ENCODE data around the gene MAP3K14. TPM values are rescaled to one million over a fixed set of nuclear protein-coding genes. Genes with fewer than 3 reads are reported as not detected.

Gene MAP3K14
- total RNA-seq, 2 donors from 2014 or later = 12.5 to 16.1 TPM

DNA sequence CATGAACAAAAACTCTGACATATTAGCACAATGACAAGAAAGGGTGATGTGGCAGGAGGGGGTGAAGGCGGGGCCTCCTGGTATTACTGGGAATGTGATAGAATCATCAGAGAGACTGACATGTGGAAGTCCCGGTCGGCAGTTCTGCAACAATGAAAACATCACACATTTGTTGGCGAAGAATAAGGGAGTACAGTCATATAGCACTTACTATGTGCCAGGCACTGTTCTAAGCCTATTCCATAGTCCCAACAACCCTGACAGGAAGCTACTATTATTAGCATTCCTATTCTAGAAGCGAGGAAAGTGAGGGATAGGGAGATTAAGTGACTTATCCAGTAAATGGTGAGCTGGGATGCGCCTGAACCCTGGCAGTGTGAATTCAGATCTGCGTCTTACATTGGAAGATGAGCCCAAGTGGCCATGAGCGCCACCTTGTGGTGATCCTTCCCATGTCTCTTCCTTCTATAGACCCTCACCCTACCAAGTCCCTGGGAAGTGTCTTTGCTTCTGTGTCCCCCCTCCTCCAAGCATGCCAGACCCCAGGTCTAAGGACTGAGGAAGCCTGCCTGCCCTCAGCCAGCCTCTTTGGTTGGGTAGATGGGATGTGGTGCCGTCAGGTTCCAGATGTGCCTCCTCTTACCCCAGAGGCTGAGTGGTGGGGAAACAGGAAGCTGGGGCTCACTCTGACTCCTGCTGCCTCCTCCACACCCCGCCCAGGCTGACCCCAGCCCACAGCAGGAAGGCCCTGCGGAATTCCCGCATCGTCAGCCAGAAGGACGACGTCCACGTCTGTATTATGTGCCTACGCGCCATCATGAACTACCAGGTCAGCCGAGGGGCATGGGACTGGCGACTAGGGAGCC is 81.2 kb downstream of the MAP3K14 start:
- no peaks in the 10 kb centered on the region for H3K9me3 ChIP-seq
- WGBS = 57% methylated on average over 12 of the region's 20 CpGs
- intact Hi-C loops (cut with DNase I) = no loop called here
- H3K4me1 ChIP-seq (replicated peaks) = peaks cover 2% of the 10 kb centered on the region
- H3K36me3 ChIP-seq = no peaks in the 10 kb centered on the region
- H3K27me3 ChIP-seq (replicated peaks; ENCODE audit: insufficient read depth) = no peaks in the 10 kb centered on the region
- peak; percentile 55 for DNase-seq (ENCODE audit: low spot score)
- H3K27ac ChIP-seq = no peak overlapping the region
- no peak for TF ChIP-seq POLR2A (IDR thresholded peaks at IDR 0.05)
- TF ChIP-seq, protein P1, sequence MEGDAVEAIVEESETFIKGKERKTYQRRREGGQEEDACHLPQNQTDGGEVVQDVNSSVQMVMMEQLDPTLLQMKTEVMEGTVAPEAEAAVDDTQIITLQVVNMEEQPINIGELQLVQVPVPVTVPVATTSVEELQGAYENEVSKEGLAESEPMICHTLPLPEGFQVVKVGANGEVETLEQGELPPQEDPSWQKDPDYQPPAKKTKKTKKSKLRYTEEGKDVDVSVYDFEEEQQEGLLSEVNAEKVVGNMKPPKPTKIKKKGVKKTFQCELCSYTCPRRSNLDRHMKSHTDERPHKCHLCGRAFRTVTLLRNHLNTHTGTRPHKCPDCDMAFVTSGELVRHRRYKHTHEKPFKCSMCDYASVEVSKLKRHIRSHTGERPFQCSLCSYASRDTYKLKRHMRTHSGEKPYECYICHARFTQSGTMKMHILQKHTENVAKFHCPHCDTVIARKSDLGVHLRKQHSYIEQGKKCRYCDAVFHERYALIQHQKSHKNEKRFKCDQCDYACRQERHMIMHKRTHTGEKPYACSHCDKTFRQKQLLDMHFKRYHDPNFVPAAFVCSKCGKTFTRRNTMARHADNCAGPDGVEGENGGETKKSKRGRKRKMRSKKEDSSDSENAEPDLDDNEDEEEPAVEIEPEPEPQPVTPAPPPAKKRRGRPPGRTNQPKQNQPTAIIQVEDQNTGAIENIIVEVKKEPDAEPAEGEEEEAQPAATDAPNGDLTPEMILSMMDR (IDR thresholded peaks at IDR 0.05) = peak in 3 of 4 experiments; percentile 69 to 81 (median 74)
- H3K4me3 ChIP-seq = no peak overlapping the region

DNA sequence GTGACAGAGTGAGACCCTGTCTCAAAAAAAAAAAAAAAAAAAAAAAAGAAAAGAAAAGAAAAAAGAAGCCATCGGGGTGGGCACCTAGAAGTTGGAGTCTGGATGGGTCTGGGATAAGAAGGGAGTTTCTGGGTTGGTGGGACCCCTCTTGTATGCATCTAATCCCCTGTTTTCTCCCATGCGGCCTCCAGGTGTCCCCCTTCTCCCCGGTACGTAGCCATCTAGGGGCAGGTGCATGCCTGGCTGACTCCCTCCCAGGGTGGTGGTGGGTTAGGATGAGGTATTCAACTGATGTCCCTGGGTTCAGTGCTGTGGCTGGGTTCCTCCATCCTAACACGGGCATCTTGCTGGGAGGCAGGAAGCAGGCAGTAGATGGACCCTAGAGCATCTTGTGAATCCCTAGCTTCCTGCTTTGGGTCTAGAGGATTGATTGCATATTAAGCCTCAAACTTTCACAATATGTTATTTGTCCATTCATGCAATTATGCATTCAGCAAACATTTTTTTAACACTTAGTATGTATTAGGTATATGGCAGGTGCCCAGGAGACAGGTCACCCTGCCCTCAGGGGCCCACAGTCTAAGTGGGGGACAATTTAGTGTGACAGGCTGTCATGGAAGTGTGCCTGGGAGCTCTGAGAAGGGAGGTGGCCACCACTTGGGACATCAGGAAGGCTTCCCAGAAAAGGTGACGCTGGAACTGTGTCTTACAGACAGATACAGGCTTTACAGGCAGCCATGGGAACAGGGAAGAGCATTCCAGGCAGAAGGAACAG is 82.0 kb downstream of the MAP3K14 start:
- WGBS = 28% methylated on average over 6 of the region's 6 CpGs
- intact Hi-C loops (cut with DNase I) = no loop called here

DNA sequence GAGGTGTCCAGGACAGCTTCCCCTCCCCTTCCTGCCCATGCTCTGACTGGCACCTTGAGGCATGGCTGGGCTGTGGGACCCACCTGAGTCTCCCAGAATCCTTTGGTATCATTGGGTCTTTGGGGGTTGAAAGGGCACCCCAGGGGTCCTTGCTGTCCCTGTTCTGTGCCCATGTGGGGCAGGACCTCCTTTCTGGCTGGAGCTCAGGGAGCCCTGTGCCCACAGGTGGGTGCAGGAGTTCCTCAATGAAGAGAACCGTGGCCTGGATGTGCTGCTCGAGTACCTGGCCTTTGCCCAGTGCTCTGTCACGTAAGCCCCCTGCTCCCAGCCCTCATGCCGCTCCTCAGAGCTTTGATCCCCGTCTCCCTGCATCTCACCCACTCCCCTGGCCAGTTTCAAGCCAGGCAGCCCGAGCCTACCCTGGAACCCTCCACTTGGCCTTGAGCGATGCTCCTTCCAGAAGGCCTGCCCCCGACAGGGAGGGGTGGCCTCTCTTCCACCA is 83.3 kb downstream of the MAP3K14 start:
- H3K4me3 ChIP-seq = no peak overlapping the region
- 77% methylated on average over 8 of the region's 8 CpGs for WGBS
- no peaks in the 10 kb centered on the region for H3K4me1 ChIP-seq (replicated peaks)
- H3K36me3 ChIP-seq = no peaks in the 10 kb centered on the region
- TF ChIP-seq POLR2AphosphoS5 (IDR thresholded peaks at IDR 0.05) (no peak), POLR2A (IDR thresholded peaks at IDR 0.05) (no peak)
- TF ChIP-seq, protein P1 (IDR thresholded peaks at IDR 0.05) = no peak
- no peak overlapping the region for H3K27ac ChIP-seq
- no peaks in the 10 kb centered on the region for H3K27me3 ChIP-seq (replicated peaks; ENCODE audit: insufficient read depth)
- no peak for DNase-seq (ENCODE audit: low spot score)
- intact Hi-C loops (cut with DNase I) = no loop called here
- H3K9me3 ChIP-seq = no peaks in the 10 kb centered on the region

More for the DNA sequence above, 82.0 kb downstream of the MAP3K14 start:
- Histone ChIP-seq H3K36me3 (no peaks in the 10 kb centered on the region), H3K27ac (no peak overlapping the region), H3K4me3 (no peak overlapping the region), H3K9me3 (no peaks in the 10 kb centered on the region), H3K4me1 (replicated peaks) (no peaks in the 10 kb centered on the region), H3K27me3 (replicated peaks; ENCODE audit: insufficient read depth) (no peaks in the 10 kb centered on the region)
- no peak for TF ChIP-seq POLR2AphosphoS5 (IDR thresholded peaks at IDR 0.05)
- TF ChIP-seq, protein P1 (IDR thresholded peaks at IDR 0.05) = no peak
- TF ChIP-seq POLR2A (IDR thresholded peaks at IDR 0.05) = no peak
- no peak for DNase-seq (ENCODE audit: low spot score)

DNA sequence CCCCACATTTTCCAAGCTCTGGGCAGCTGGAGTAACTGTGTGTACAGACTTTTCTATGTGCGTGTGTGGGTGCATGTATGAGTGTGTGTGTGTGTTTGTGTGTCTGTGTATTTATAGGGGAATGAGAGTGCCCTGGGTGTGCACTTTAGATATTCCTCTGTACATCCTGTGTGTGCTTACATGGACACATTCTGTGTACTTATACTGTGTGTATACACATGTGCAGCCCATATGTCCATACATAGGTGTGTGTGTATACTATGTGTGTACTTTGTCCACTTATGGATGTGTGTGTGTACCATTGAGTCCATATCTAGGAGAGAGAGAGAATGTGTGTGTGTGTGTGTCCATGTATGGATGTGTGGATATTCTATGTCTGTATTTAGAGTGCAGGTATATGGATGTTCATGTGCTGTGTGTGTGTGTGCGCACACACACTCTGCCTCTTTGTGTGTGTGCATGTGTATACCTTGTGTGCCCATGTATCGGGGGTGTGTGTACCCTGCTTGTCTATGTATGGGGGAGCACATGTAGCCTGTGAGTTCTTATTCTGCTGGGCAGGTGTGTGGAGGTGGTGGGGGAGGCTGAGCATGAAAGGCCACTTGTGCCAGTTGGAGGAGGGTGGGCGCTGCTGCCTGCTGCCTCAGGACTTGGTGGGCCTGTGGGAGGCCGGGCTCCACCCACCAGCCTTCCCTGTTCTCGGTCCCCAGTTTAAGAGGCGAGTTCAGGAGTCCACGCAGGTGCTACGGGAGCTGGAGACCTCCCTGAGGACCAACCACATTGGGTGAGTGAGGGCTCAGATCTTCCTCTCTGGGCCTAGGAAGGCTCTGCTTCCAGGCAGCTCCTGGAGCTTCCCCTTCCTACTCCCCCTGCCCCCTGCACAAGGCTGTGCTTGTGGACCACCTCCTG is 84.1 kb downstream of the MAP3K14 start:
- TF ChIP-seq, protein P1 (IDR thresholded peaks at IDR 0.05) = no peak
- no peak for TF ChIP-seq POLR2AphosphoS5 (IDR thresholded peaks at IDR 0.05)
- intact Hi-C loops (cut with DNase I) = no loop called here
- DNase-seq (ENCODE audit: low spot score) = no peak
- Histone ChIP-seq H3K36me3 (no peaks in the 10 kb centered on the region), H3K27ac (no peak overlapping the region), H3K4me3 (no peak overlapping the region), H3K4me1 (replicated peaks) (no peaks in the 10 kb centered on the region), H3K9me3 (no peaks in the 10 kb centered on the region), H3K27me3 (replicated peaks; ENCODE audit: insufficient read depth) (no peaks in the 10 kb centered on the region)
- 92% methylated on average over 9 of the region's 9 CpGs for WGBS

Data from prostate gland (tissue), 2 donors.